Neutrophil (primary cell): ENCODE results near the gene SMS.
A peak's percentile ranks its signal among the peaks of the same experiment; 100 is the strongest.

Source experiments
- H3K27ac ChIP-seq: fragments of 200-600 bp; sonication (generic); 2 replicates; pipeline ENCODE4 v1.5.1; 2016; ENCODE audit warnings: mild to moderate bottlenecking, moderate library complexity
- H3K27me3 ChIP-seq: fragments of 200-600 bp; sonication (generic); 2 replicates; pipeline ENCODE4 v1.6.0; 2016; ENCODE audit warnings: mild to moderate bottlenecking
- H3K36me3 ChIP-seq: fragments of 200-600 bp; sonication (generic); 2 replicates; pipeline ENCODE4 v1.5.1; 2017
- H3K4me1 ChIP-seq, 2 experiments: fragments of 200-600 bp in 1 of 2; sonication (generic) in 1 of 2; 1 replicate in 1 of 2; 2 replicates in 1 of 2; pipeline versions ENCODE4 v1.5.1 to v1.6.1; 2013 to 2016; ENCODE audit warnings: low read depth in 1 of 2, low read length in 1 of 2, mild to moderate bottlenecking in 1 of 2, moderate library complexity in 1 of 2; ENCODE audit not compliant: control insufficient read depth in 1 of 2, insufficient read depth in 1 of 2
- H3K4me3 ChIP-seq, 2 experiments: fragments of 200-600 bp in 1 of 2; sonication (generic) in 1 of 2; 1 replicate in 1 of 2; 2 replicates in 1 of 2; pipeline ENCODE4 v1.5.1; 2013 to 2016; ENCODE audit warnings: low read depth in 1 of 2, low read length in 1 of 2, mild to moderate bottlenecking in 1 of 2, moderate library complexity in 1 of 2
- H3K9me3 ChIP-seq: fragments of 200-600 bp; sonication (generic); 2 replicates; pipeline ENCODE4 v1.5.1; 2016
- CTCF ChIP-seq: fragments of 200-600 bp; sonication (generic); IDR thresholded peaks from 2 replicates; pipeline ENCODE4 v1.5.1; 2016; ENCODE audit warnings: antibody characterized with exemption

SMS gene

GRCh38 chrX:21982311-21982710 is 41.8 kb downstream of the SMS start:
- Histone ChIP-seq H3K27ac (no peak overlapping the region), H3K9me3 (no peaks in the 10 kb centered on the region), H3K36me3 (no peaks in the 10 kb centered on the region)

GRCh38 chrX:21985332-21985777 is 44.8 kb downstream of the SMS start:
- Histone ChIP-seq H3K9me3 (no peaks in the 10 kb centered on the region), H3K4me1 (peaks cover 23 to 29% of the 10 kb centered on the region in 2 experiments), H3K27me3 (no peaks in the 10 kb centered on the region), H3K27ac (peak overlapping the region; percentile 69), H3K36me3 (no peaks in the 10 kb centered on the region), H3K4me3 (no peak overlapping the region)
- TF ChIP-seq CTCF = peak; percentile 94

More at GRCh38 chrX:21982311-21982710, 41.8 kb downstream of the SMS start:
- Histone ChIP-seq H3K4me3 (no peak overlapping the region), H3K4me1 (peaks cover 7 to 11% of the 10 kb centered on the region in 2 experiments), H3K27me3 (no peaks in the 10 kb centered on the region)
- TF ChIP-seq CTCF = no peak

GRCh38 chrX:21986596-21986995 is 46.1 kb downstream of the SMS start:
- Histone ChIP-seq H3K4me3 (no peak overlapping the region), H3K27ac (peak overlapping the region; percentile 39)
- no peak for TF ChIP-seq CTCF

GRCh38 chrX:21989384-21989783 is 48.9 kb downstream of the SMS start:
- TF ChIP-seq CTCF = no peak
- no peaks in the 10 kb centered on the region for H3K9me3 ChIP-seq
- H3K4me1 ChIP-seq = peaks cover 62 to 70% of the 10 kb centered on the region in 2 experiments
- peak overlapping the region; percentile 98 for H3K27ac ChIP-seq
- H3K36me3 ChIP-seq = no peaks in the 10 kb centered on the region
- no peak overlapping the region for H3K4me3 ChIP-seq
- no peaks in the 10 kb centered on the region for H3K27me3 ChIP-seq

More at GRCh38 chrX:21986596-21986995, 46.1 kb downstream of the SMS start:
- Histone ChIP-seq H3K27me3 (no peaks in the 10 kb centered on the region), H3K36me3 (no peaks in the 10 kb centered on the region), H3K9me3 (no peaks in the 10 kb centered on the region), H3K4me1 (peaks cover 36 to 42% of the 10 kb centered on the region in 2 experiments)

GRCh38 chrX:21990832-21991231 is 50.3 kb downstream of the SMS start:
- no peak for TF ChIP-seq CTCF
- peaks cover 70 to 81% of the 10 kb centered on the region in 2 experiments for H3K4me1 ChIP-seq

More at GRCh38 chrX:21990832-21991231, 50.3 kb downstream of the SMS start:
- Histone ChIP-seq H3K27me3 (no peaks in the 10 kb centered on the region), H3K9me3 (no peaks in the 10 kb centered on the region), H3K36me3 (no peaks in the 10 kb centered on the region), H3K27ac (peak overlapping the region; percentile 98), H3K4me3 (no peak overlapping the region)
